HG03571 (cell line): ENCODE data around the gene ATP6V0A4.
"Not testable (repeated sequence)": the region's sequence is repeated elsewhere in the genome, so short reads cannot be mapped to it uniquely, and the experiment has no call there.

Source experiments
- ATAC-seq: cut with Tn5 transposase; IDR thresholded peaks from one replicate; pipeline ENCODE4 v1.9.1; 2021; ENCODE audit not compliant: unreplicated experiment

The ATP6V0A4 gene

GRCh38 chr7:138705167-138705566 lies 92.8 kb downstream of the ATP6V0A4 start:
- no peak for ATAC-seq

DNA sequence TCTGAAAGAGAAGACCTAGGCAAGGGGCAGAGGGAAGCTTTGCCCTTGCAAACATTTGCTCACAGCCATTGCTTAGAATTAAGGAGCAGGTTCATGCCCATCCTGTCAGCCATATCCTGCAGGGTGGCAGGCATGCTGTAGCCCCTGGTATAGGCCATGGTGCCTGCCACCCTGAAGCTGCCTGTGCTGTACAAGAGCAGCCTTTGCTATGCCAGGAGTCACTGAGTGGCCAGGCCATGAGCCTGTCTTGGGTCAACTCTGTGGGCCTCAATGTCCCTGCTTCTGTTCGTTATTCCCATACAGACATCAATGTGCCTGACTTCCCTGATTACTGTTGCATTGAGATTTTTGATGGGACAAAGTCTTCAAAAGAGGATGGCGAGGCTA lies 96.5 kb downstream of the ATP6V0A4 start:
- ATAC-seq, result no peak

GRCh38 chr7:138700857-138701536 lies 97.0 kb downstream of the ATP6V0A4 start, which contains the start of gene SVOPL:
Gene SVOPL (minus strand): TSS chr7:138701362. CDS start chr7:138679045, 22,317 bp downstream.
- no peak for ATAC-seq

DNA sequence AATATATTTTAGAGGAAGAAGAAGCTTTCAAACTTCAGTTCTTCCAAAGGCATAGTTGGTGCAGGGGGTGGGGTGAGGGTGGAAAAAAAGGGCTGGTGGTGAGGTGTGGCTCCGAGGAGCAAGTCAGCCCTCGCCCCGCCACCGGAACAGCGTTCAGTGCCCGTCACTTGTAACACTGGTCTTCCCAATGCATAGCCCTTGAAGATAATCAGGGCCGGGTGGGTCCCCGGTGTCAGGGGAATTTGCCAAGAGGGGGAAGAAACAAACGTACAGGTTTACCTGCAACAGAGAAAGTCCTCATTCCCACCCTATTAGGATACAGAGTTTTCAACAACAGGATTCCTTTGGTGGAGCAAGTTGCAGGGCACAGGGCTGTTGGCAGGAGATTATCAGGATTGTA lies 98.3 kb downstream of the ATP6V0A4 start:
- ATAC-seq, result no peak

DNA sequence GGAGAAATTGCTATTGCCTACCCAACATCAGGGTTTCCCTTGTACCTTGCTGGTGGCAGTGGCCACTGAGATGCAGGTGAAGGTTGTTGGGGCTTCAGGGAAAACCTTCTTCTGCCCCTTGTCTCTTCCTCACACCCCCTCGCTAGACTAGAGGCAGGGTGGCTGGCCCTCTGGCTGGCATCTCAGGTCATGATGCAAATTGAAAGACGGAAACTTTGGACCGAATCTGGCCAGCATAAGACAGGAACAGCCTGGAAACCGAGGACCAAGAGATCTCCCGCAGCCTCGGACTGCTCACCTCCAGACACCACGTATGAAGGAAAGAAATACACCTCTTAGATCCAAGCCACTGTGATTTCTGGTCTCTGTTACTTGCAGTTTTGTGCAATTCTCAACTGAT lies 99.7 kb downstream of the ATP6V0A4 start:
- no peak for ATAC-seq

DNA sequence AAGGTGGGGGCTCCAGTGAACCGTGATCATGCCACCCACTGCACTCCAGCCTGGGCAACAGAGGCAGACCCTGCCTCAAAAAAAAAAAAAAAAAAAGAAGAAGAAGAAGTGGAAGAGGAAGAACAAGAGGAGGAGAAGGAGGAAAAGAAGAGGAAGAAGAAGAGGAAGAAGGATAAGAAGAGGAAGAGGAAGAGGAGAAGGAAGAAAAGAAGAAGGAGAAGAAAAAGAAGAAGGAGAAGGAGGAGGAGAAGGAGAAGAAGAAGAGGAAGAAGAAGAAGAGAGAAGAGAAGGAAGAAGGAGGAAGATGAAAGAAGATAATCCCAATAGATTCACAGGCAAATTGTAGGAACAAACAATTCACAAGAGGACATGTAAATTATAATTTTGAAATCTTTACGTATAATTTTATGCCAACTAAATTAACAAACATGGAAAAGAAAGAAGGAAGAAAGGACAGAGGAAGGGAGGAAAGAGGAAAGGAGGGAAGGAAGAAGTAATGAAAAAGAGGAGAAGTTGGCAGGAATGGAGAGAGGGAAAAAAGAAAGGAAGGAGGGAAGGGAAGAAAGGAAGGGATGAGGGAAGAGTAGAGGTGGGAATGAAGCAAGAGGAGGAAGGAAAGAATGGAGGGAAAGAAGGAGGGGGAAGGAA lies 100.3 kb downstream of the ATP6V0A4 start:
- no peak for ATAC-seq

DNA sequence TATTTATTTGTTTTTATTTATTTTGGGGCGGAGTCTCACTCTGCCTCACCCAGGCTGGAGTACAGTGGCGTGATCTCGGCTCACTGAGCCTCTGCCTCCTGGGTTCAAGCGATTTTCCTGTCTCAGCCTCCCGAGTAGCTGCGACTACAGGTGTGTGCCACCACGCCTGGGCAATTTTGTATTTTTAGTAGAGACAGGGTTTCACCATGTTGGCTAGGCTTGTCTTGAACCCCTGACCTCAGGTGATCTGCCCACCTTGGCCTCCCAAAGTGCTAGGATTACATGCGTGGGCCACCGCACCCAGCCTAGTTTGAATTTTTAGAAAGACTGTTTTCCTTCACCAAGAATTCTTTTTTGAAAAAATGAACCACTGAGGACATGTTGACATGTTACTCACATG lies 102.2 kb downstream of the ATP6V0A4 start:
- ATAC-seq, result not testable (repeated sequence)

GRCh38 chr7:138695106-138695505 lies 102.9 kb downstream of the ATP6V0A4 start:
- no peak for ATAC-seq

GRCh38 chr7:138691178-138691577 lies 106.8 kb downstream of the ATP6V0A4 start:
- ATAC-seq, result no peak

- no peak for ATAC-seq
Observed at GRCh38 chr7:138690495-138690894, 107.5 kb downstream of the ATP6V0A4 start.

DNA sequence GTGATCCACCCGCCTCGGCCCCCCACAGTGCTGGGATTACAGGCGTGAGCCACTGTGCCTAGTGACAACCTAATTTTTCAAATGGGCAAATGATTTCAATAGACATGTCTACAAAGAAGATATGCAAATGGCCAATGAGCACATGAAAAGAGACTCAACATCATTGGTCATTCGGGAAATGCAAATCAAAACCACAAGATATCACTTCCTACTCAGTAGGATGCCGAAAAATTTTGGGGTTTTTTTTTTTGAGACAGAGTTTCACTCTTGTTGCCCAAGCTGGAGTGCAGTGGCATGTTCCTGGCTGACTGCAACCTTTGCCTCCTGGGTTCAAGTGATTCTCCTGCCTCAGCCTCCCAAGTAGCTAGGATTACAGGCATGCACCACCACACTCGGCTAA lies 110.0 kb downstream of the ATP6V0A4 start:
- not testable (repeated sequence) for ATAC-seq

GRCh38 chr7:138684340-138684739 lies 113.7 kb downstream of the ATP6V0A4 start:
- no peak for ATAC-seq

DNA sequence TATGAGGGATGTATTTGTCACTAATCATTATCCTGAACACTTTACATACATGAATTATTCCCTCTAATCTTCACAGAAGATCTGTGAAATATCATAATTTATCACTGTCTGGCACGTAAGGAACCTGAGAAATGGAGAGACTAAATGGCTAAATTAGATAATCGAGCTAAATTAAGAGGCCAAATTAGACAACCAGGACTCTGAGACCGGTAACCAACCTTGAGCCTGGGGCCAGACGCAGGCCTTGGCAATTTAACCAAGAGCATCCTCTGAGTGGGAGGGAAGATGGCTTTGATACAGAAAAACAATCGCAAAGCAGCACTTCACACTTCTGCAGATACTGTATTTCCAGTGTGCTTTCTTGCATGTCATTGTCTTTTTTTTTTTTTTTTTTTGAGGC lies 118.2 kb downstream of the ATP6V0A4 start:
- no peak for ATAC-seq

DNA sequence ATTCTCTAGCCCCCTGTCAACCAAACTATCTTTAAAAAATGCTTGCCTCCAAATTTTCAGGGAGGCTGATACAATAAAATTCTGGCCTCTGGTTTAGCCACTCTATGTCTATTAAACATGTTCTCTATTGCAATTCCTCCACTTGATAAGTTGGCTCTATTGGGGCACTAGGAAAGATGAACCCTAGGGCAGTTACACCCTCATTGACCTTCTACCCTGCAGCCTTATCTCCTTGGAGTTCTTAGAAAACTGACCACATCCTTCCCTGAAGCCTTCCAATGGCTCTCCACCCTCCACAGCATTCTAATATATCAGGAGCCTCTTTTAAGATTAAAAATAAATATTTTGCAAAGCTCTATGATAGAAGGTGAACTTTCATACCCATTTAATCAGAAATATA lies 127.4 kb downstream of the ATP6V0A4 start:
- no peak for ATAC-seq

DNA sequence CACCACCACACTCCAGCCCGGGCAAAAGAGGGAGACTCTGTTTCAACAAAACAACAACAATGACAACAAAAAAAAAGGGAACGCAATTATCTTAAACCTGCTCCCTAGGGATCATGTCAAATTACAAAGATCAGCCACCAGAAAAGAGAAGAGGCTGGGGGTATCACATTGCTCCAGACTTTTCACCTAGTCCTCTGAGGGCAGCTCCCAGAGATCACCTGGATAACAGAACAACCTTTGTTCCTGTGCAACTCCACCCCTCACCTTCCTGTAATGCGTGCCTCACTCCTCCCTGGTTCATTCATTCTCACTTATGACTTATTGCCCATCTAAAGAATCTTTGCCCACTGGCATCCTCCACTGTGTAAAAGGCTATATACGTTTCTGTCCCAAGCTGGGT lies 128.6 kb downstream of the ATP6V0A4 start:
- no peak for ATAC-seq

- no peak for ATAC-seq
Observed at GRCh38 chr7:138668946-138669345, 129.1 kb downstream of the ATP6V0A4 start.

DNA sequence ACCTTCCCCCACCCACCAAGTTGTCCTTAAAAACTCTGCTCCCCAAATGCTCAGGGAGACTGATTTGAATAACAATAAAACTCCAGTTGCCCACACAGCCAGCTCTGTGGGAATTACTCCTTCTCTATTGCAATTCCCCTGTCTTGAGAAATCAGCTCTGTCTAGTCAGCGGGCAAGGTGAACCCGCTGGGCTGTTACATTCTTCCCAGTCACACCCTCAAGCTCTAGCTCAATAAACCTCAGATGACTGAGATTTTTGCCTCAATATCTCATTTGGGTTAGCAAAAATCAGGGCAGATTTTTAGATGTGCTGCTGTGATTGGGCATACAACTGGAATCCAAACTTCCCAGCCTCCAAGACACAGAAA lies 129.8 kb downstream of the ATP6V0A4 start:
- ATAC-seq, result no peak

DNA sequence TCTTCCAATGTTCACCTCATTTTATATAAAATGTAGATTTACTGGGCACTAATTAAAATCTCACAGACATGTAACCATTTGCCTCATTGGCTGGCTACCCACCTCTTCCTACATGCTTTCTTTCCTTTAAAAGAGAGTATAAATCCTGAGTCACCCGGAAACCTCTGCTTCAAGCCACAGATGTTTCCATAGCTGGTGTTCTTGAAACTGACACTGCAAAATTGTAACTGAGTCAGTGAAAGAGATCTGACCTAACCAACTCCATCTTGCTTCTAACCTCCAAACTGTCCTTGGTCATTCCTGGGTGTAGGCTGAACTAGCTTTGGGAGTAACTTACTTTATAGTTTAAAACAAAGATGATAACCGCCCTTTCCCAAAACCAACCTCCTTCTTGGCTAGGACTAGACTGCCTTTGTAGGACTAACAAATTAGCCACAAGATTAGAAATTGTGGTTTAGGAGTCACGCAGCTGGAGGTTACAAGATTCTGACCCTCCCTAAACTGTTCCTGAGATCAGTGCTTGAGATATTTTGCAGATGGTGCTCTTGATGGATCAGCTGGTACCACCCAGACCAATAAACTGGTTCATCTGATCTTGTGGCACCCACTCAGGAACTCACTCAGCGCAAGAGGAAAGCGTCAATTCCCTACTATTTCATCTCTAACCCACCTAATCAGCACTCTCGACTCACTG lies 130.3 kb downstream of the ATP6V0A4 start:
- no peak for ATAC-seq

DNA sequence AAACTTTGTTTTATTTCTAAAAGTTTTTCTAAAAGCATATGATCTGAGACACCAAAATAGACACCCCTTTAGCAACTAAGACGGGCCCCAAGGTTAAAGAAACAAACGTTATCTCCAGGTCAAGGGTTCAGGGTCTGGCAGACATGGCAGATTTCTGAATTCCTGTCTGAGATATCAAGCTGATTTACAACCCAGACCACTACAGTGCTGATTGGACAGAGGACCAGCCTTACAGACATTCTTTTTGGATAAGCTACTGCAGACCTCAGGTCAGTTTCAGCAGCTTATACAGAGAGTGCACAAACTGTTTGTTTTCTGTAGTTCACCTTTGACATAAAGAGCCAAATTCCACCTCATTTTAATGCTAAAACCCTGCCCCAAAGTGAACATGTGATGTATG lies 131.6 kb downstream of the ATP6V0A4 start:
- ATAC-seq, result no peak

DNA sequence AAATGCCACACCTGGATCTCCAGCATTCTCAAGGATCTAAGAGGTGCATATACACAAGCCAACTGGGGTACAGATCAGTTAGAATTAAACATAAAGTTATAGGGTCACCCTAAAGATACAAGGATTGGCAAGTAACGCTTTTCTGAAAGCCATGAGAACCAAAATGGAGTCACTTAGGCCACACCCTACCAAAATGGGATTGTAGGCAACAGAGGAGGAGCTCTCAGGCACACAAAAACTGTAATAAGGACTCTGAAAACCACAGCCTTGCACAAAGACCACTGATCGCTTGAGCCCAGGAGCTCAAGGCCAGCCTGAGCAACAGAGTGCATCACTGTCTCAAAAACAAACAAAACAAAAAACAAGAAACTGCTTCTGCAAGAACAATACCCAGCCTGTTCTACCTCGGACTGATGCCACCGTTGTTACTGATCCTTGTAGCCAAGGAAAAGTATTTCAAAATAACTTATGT lies 132.3 kb downstream of the ATP6V0A4 start:
- no peak for ATAC-seq

GRCh38 chr7:138665249-138665648 lies 132.7 kb downstream of the ATP6V0A4 start:
- ATAC-seq, result no peak
